CD4-positive, alpha-beta T cell treated with Interleukin-1 beta for 1 hour (primary cell): Measurements from ENCODE around the gene TTC23L.

Experiments
- DNase-seq, 2 donors: peaks; one replicate each; pipeline ENCODE4 v3.0.0-alpha.2; 2020 to 2022

The TTC23L gene

DNA sequence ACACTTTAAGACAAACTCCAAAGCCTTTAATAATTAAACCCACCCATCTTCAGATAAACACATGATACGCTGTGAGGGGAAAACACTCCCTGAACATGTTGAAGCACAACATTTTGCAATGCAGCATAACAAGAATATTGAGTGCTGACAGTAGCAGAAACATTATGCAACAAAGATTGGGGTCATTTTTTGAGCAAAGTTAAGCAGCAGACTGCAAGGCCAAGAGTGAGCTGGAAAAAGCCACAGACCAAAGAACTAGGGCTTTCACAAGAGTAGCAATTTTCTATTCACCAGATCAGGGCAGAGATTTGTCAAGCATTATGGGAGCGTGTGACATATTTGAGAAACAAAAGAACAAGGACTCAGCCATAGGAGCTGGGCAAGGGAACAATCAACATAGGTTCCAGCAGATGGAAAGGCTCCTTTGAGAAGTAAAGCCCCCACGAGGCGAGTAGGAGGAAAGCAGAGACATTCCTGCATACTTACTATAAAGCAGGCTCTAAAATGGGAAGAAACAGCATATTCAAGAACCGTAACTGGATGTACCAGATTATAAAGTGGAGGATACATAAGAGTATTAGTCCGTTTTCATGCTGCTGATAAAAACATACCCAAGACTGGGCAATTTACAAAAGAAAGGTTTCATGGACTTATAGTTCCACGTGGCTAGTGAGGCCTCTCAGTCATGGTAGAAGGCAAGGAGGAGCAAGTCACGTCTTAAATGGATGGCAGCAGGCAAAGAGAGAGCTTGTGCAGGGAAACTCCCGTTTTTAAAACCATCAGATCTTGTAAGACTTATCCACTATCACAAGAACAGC lies 4.8 kb upstream of the TTC23L start:
- DNase-seq, result no peak

DNA sequence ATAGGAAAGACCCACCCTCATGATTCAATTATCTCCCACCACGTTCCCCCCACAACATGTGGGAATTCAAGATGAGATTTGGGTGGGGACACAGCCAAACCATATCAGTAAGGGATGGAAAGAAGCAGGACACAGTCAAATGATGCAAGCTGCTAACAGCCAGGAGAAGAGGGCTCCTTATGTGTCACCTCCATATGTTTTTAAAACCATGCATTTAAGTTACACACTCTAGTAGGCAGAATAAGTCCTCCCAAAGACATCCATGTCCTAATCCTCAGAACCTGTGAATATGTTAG lies 4.2 kb upstream of the TTC23L start:
- DNase-seq, result no peak

GRCh38 chr5:34835664-34836063 lies 3.3 kb upstream of the TTC23L start:
- no peak for DNase-seq

GRCh38 chr5:34841816-34842215 lies 2.9 kb downstream of the TTC23L start:
- DNase-seq, result no peak

DNA sequence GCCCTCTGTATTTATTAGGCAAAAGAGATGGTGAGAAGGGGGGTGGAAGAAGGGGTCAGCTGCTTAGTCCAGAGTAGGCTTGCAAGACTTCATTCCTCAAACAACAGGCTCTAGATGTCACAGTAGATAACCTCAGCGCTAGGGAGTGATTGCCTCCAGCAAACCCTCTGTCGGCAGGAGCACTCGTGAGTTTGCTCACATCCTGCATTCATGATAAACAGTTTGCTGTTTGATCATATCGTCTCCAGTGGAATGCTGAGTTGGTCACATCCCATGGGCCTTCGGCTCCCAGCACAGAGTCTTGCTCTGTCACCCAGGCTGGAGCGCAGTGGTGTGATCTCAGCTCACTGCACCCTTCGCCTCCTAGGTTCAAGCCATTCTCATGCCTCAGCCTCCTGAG lies 3.6 kb downstream of the TTC23L start:
- no peak for DNase-seq

- no peak for DNase-seq
Observed at GRCh38 chr5:34843497-34843896, 4.5 kb downstream of the TTC23L start.

DNA sequence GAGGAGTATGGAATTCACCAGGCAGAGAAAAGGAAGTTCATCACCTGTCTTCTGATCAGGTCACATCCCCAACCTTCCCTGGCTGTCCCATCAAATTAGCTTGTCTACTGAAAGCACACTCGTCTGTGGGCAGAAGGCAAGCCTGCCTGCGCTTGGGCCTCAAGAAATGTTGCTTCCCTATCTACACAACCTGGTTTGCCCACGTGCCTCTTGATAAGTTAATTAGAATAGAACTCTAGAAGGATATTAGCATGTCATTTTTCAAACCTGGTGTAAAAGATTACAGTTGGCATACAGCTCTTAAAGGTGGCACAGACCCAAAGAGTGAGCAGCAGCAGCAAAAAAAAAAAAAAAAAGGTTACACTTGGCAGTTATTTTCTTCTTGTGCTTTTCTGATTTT lies 5.1 kb downstream of the TTC23L start:
- DNase-seq, result no peak

DNA sequence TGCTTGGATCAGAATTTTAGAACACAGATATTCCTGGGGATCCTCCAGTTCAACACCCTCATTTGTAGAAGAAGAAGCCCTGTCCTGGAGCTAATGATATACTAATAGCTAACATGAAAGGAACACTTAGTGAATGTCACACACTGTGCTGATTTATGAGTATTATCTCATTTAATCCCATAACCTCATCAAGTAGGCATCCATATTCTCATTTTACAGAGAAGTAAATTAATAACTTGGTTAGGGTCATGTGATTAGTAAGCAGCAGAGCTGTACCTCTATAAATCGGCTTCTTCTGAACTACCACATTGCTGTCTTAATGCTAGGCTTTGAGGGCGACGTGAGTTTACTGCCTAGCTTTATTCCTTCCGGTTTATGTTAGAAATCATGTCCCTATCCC lies 6.0 kb downstream of the TTC23L start:
- no peak for DNase-seq

- DNase-seq, result no peak
Observed at GRCh38 chr5:34847056-34847455, 8.1 kb downstream of the TTC23L start.

DNA sequence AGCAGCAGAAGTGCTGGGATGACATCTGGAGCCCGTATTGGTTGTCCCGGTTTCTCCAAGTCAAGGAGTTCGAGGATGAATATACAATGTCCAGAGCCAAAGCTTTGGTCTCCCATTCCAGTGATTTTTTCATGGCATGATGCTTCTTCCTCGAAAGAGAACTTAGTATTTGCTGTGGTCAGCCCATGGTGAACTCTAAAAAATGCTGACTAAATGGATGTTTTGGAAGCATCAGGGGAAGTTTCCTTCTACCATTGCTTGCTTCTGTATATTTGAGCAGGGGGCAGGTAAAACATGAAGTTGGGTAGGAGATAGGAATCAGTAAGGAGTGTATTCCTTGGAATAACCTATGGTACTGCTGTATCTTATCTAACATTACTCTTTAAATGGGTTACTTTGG lies 8.6 kb downstream of the TTC23L start:
- no peak for DNase-seq

GRCh38 chr5:34848230-34848629 lies 9.3 kb downstream of the TTC23L start:
- DNase-seq, result no peak

DNA sequence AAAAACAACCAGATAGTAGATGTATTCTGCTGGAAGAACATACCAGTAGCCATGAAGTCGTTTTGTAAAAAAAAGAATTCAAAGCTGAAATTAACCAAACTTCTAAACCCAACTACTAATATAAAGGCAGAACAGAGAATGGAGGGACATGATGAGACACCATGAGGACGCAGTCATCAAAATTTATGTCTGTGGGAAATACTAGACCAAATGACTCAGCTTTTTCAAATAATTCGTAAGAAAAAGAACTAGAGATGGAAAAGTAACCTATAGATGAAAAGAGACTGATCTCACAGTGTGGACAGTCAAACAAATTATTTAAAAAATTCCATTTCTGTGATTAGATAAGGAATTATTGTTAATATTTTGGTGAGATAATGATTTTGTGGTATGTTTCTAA lies 10.3 kb downstream of the TTC23L start:
- DNase-seq, result no peak

DNA sequence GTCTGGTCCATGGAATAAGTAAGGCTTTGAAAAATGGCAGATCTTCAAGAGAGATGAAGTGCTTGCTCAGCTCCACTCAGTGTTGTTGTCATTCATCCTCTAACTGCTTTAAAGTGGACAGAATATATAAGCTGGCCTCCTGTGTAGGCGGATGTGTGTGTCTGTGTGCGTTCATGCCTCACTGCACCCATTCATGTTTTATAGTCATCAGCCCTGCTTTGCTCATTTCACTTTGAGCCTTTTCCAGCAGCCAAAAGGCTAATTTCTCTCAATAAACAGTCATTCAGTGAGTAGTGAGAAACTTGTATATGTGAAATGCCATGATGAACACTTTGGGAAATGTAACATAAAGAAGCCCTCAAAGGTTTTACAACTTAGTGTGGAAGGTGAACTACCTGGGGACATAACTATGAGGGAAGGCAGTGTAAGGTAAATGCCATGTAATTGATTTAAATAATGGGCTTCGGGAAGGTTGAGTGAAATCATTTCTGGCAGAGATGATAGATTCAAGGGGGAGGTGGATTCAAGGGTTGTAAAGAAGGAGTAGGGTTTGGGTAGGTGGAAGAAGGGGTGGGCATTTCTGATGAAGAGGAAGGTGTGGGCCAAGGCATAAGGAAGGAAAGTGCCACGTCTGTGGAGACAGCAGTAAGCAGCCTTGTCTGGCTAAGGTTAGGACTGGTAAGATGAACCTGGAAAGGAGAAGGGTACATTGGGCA lies 15.7 kb downstream of the TTC23L start:
- no peak for DNase-seq

GRCh38 chr5:34857161-34857560 lies 18.2 kb downstream of the TTC23L start:
- no peak for DNase-seq

GRCh38 chr5:34857894-34858293 lies 18.9 kb downstream of the TTC23L start:
- DNase-seq, result no peak

DNA sequence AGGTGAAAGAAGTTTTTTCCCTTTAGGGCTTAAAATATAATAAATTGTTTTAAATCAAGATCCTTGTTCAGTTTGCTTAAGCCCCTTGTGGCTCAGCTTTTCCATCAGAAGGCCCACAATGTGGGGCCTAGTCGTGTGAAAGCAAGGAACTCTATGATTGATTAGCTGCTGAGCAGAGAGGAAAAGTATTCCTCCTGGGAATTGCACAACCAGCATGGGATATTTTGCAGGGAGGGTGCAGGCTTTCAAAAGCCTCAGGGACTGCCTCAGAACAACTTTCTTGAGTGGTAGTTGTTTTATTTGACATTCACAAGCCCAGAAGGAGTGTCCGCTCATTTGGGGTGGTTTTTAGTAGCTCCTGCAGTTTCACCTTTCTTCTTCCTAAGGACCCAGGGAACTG lies 19.8 kb downstream of the TTC23L start:
- no peak for DNase-seq

- DNase-seq, result no peak
Observed at GRCh38 chr5:34859253-34859652, 20.3 kb downstream of the TTC23L start.

GRCh38 chr5:34863946-34864345 lies 25.0 kb downstream of the TTC23L start:
- DNase-seq, result no peak

- DNase-seq, result no peak
Observed at GRCh38 chr5:34865091-34865490, 26.1 kb downstream of the TTC23L start.

DNA sequence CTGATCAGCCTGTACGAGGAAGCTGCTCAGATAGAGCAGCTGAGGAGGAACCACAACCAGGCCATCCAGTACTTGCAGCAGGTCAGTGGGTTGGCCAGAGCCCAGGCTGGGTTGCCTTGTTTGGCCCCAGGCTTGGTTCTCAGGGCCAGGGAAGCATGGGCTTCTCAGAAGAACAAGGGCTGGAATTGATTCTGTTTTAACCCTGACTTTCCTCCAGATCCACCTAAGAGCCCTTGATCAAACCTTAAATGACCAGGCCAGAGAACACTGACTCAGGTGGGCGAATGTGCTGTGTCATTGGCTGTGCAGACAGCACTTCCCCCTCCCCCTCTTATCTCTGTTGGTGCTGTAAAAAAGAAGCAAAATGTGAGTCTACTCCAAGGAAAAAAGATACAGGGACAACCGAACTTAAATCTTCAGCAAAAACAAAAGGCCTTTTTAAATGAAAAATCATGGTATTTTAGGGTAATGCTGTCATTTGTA lies 28.1 kb downstream of the TTC23L start:
- DNase-seq, result no peak

- no peak for DNase-seq
Observed at GRCh38 chr5:34867660-34868059, 28.7 kb downstream of the TTC23L start.

DNA sequence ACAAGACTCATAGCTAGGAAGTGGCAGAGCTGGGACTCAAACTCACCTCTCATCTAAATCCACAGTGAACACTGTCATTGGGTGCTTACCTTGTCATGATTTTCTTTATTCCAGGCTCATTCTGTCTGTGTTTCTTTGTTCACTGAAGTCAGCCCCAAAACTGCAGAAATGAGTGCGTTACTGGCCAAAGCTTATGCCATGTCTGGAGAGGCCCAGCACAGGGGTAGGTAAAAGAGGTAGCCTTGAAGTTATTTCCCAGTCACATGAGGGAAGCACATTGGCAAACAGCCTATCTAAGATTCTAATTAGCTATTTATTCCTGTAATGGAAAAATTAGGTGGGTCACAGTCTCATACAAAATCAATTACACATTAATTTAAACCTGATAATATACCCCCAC lies 29.8 kb downstream of the TTC23L start:
- no peak for DNase-seq

GRCh38 chr5:34869256-34869655 lies 30.3 kb downstream of the TTC23L start:
- DNase-seq, result no peak

GRCh38 chr5:34870382-34870781 lies 31.4 kb downstream of the TTC23L start:
- no peak for DNase-seq

- no peak for DNase-seq
Observed at GRCh38 chr5:34876275-34876674, 37.3 kb downstream of the TTC23L start.
